HEK293T (cell line): ENCODE data around the gene TTC13.

Experiments used
- BHLHE40 ChIP-seq: fragments of 450-650 bp; IDR thresholded peaks from 2 replicates; pipeline ENCODE4 v1.6.1; 2016; ENCODE audit warnings: mild to moderate bottlenecking, moderate library complexity, borderline replicate concordance
- ELF4 ChIP-seq: fragments of 450-650 bp; IDR thresholded peaks from 2 replicates; pipeline ENCODE4 v1.6.1; 2017; ENCODE audit warnings: antibody characterized with exemption
- FOXM1 ChIP-seq: fragments of 450-650 bp; IDR thresholded peaks from 2 replicates; pipeline ENCODE4 v1.6.1; 2017; ENCODE audit warnings: mild to moderate bottlenecking, borderline replicate concordance
- TF ChIP-seq, protein P1 (sequence below): fragments of 450-650 bp; IDR thresholded peaks from 2 replicates; pipeline ENCODE4 v1.6.1; 2016

DNA sequence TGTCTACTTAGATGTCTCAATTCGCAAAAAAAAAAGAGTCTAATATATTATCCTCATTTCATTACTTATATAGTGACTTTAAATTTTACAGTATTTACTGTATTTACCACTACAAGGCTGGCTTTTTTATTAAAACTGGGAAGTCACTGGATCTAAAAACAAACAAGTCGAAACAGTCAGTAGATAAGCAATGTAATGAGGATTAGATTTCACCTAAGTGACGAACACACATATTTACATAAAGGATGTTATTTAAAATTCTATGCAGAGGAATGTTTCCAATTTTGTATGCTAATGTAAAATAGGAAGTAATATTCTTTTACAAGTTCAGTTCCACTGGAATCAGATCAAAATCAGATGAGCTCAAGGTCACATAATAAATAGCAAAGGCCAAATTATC lies 28.3 kb downstream of the TTC13 start:
- TF ChIP-seq FOXM1 (no peak), ELF4 (no peak), BHLHE40 (no peak)
- TF ChIP-seq, protein P1, sequence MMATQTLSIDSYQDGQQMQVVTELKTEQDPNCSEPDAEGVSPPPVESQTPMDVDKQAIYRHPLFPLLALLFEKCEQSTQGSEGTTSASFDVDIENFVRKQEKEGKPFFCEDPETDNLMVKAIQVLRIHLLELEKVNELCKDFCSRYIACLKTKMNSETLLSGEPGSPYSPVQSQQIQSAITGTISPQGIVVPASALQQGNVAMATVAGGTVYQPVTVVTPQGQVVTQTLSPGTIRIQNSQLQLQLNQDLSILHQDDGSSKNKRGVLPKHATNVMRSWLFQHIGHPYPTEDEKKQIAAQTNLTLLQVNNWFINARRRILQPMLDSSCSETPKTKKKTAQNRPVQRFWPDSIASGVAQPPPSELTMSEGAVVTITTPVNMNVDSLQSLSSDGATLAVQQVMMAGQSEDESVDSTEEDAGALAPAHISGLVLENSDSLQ = no peak
